Activated CD8-positive, alpha-beta T cell treated with anti-CD3 and anti-CD28 coated beads for 36 hours (primary cell): Measurements from ENCODE around the gene SLC12A5. TPM values are rescaled to one million over a fixed set of nuclear protein-coding genes. Genes with fewer than 3 reads are reported as not detected.

Source experiments
- ATAC-seq: fragments of 200-7000 bp; cut with Tn5 transposase; one replicate; pipeline ENCODE4 v1.10.0; 2021; ENCODE audit warnings: mild to moderate bottlenecking, moderate library complexity
- CTCF ChIA-PET: fragments of 350-600 bp; sonication (Branson Sonifier 250); formaldehyde crosslinking; loops from one replicate; lab custom pipeline; 2021; ENCODE audit warnings: antibody characterized with exemption; lab: Charles Lee
- POLR2A ChIA-PET: fragments of 350-600 bp; sonication (Branson Sonifier 250); formaldehyde crosslinking; loops from one replicate; lab custom pipeline; 2021; ENCODE audit warnings: antibody characterized with exemption; lab: Charles Lee
- DNase-seq: peaks from one replicate; pipeline ENCODE4 v3.0.0-alpha.2; 2020
- H3K27ac Mint-ChIP-seq: one replicate; pipeline ENCODE4 v1.8.0; 2021; ENCODE audit warnings: mild to moderate bottlenecking, mixed read lengths
- H3K27me3 Mint-ChIP-seq: one replicate; pipeline ENCODE4 v1.8.0; 2021; ENCODE audit warnings: mixed read lengths
- H3K36me3 Mint-ChIP-seq: one replicate; pipeline ENCODE4 v1.8.0; 2021; ENCODE audit warnings: low read depth, mixed read lengths
- H3K4me1 Mint-ChIP-seq: one replicate; pipeline ENCODE4 v1.8.0; 2021; ENCODE audit warnings: low read depth, mixed read lengths
- H3K4me3 Mint-ChIP-seq: one replicate; pipeline ENCODE4 v1.8.0; 2021; ENCODE audit warnings: mild to moderate bottlenecking, moderate library complexity, mixed read lengths
- H3K9me3 Mint-ChIP-seq: one replicate; pipeline ENCODE4 v1.8.0; 2021; ENCODE audit warnings: mixed read lengths
- CTCF ChIP-seq: fragments of 200-600 bp; IDR thresholded peaks from one replicate; pipeline ENCODE4 v1.8.0; 2022; ENCODE audit warnings: antibody characterized with exemption, mild to moderate bottlenecking
- intact Hi-C: fragments of 100-400 bp; cut with micrococcal nuclease; formaldehyde crosslinking; loops from one replicate; pipeline ENCODE4 v1.10.0; 2022
- total RNA-seq, 2 experiments: library from RNA; stranded (reverse); gene quantifications; one replicate each; pipeline ENCODE4 v1.2.3, GENCODE V29; 2021

Gene SLC12A5
- total RNA-seq, 2 experiments from 2014 or later: 0.43 TPM; not detected in 1

- Mint-ChIP-seq H3K9me3 (no peaks in the 10 kb centered on the region), H3K4me3 (no peak overlapping the region), H3K36me3 (peaks cover 24% of the 10 kb centered on the region), H3K27me3 (peaks cover 34% of the 10 kb centered on the region), H3K4me1 (peaks cover 44% of the 10 kb centered on the region), H3K27ac (no peak overlapping the region)
- ATAC-seq: no peak
- peak; percentile 41 for DNase-seq
- CTCF ChIA-PET: interaction anchor here (1.2 to 2.2 kb wide), 4 partner anchors 16 to 70 kb away, joined by 4 to 11 read pairs (median 10); no protein-coding TSS in a partner anchor
- intact Hi-C loops: no loop called here
- POLR2A ChIA-PET: no interaction called here
- TF ChIP-seq CTCF: no peak
These were observed 28.2 kb downstream of the SLC12A5 start for GRCh38 chr20:46056970-46057855.

GRCh38 chr20:46057856-46058598 lies 29.0 kb downstream of the SLC12A5 start:
- Mint-ChIP-seq H3K27ac (no peak overlapping the region), H3K9me3 (no peaks in the 10 kb centered on the region), H3K4me3 (no peak overlapping the region), H3K27me3 (peaks cover 34% of the 10 kb centered on the region), H3K4me1 (peaks cover 50% of the 10 kb centered on the region), H3K36me3 (peaks cover 32% of the 10 kb centered on the region)
- intact Hi-C loops: no loop called here
- DNase-seq (peak; percentile 33), ATAC-seq (no peak)
- ChIA-PET POLR2A (interaction anchor here (1.2 to 1.7 kb wide), 2 partner anchors 18 to 72 kb away, joined by 4 to 6 read pairs; no protein-coding TSS in a partner anchor), CTCF (interaction anchor here (1.0 to 2.2 kb wide), 5 partner anchors 10 to 71 kb away, joined by 4 to 10 read pairs (median 5); no protein-coding TSS in a partner anchor)
- TF ChIP-seq CTCF: no peak

- intact Hi-C loops: no loop called here
- ATAC-seq (no peak), DNase-seq (no peak)
- Mint-ChIP-seq H3K27me3 (peaks cover 34% of the 10 kb centered on the region), H3K36me3 (peaks cover 39% of the 10 kb centered on the region), H3K4me1 (peaks cover 55% of the 10 kb centered on the region), H3K9me3 (no peaks in the 10 kb centered on the region), H3K4me3 (no peak overlapping the region), H3K27ac (no peak overlapping the region)
- ChIA-PET POLR2A (interaction anchor here (1.2 to 1.7 kb wide), 2 partner anchors 18 to 72 kb away, joined by 4 to 6 read pairs; no protein-coding TSS in a partner anchor), CTCF (interaction anchor here (1.0 to 2.2 kb wide), 6 partner anchors 10 to 74 kb away, joined by 3 to 10 read pairs (median 4); no protein-coding TSS in a partner anchor)
- TF ChIP-seq CTCF: no peak
These were observed 29.7 kb downstream of the SLC12A5 start for GRCh38 chr20:46058599-46059281.

- H3K9me3 Mint-ChIP-seq: no peaks in the 10 kb centered on the region
- H3K36me3 Mint-ChIP-seq: peaks cover 56% of the 10 kb centered on the region
- ChIA-PET CTCF (interaction anchor here (1.4 to 2.3 kb wide), 2 partner anchors 48 to 351 kb away, joined by 3 to 8 read pairs; no protein-coding TSS in a partner anchor), POLR2A (interaction anchor here (1.8 to 2.0 kb wide), 2 partner anchors 14 to 24 kb away, joined by 5 read pairs; no protein-coding TSS in a partner anchor)
- DNase-seq: peak; percentile 19
- H3K27me3 Mint-ChIP-seq: peaks cover 30% of the 10 kb centered on the region
- peak; percentile 40 for ATAC-seq
- intact Hi-C loops: loop anchor here (5.0 kb wide), 1 partner anchor 38 kb away; no protein-coding TSS in a partner anchor
- TF ChIP-seq CTCF: no peak
- no peak overlapping the region for H3K4me3 Mint-ChIP-seq
- peaks cover 64% of the 10 kb centered on the region for H3K4me1 Mint-ChIP-seq
- H3K27ac Mint-ChIP-seq: peak overlapping the region; percentile 17
These were observed 31.4 kb downstream of the SLC12A5 start for GRCh38 chr20:46060301-46060881.
